Panc1 (cell line): ENCODE results near the gene ZFHX3. TPM values are rescaled to one million over a fixed set of nuclear protein-coding genes. Genes with fewer than 3 reads are reported as not detected.

Experiments
- ATAC-seq: fragments of 200-7000 bp; cut with Tn5 transposase; 2 replicates; pipeline ENCODE4 v1.9.1; 2020; ENCODE audit warnings: mild to moderate bottlenecking, moderate library complexity
- BruUV-seq: library from RNA; stranded (reverse); fragments of 400-500 nt; replicated peaks from 2 replicates; lab custom pipeline; 2021; lab: Mats Ljungman, UMichigan
- CTCF ChIA-PET: fragments of 300-600 bp; sonication (Branson Sonifier 250); formaldehyde crosslinking; loops from one replicate; lab custom pipeline; 2022; ENCODE audit warnings: antibody characterized with exemption; lab: Charles Lee
- POLR2A ChIA-PET: fragments of 300-600 bp; sonication (Branson Sonifier 250); formaldehyde crosslinking; loops from one replicate; lab custom pipeline; 2022; ENCODE audit warnings: antibody characterized with exemption; lab: Charles Lee
- DNase-seq: peaks from one replicate; pipeline ENCODE4 v3.0.0-alpha.2; 2010; ENCODE audit warnings: low read depth, low spot score
- H3K27ac ChIP-seq: 2 replicates; pipeline ENCODE4 v1.5.1; 2011; ENCODE audit warnings: mild to moderate bottlenecking, low read length, inconsistent platforms
- H3K27me3 ChIP-seq: fragments of 200-500 bp; sonication (Bioruptor generic); 2 replicates; pipeline ENCODE4 v1.6.0; 2014; ENCODE audit warnings: low read length, inconsistent platforms; ENCODE audit not compliant: control insufficient read depth, insufficient read depth
- H3K36me3 ChIP-seq: fragments of 200-500 bp; sonication (Bioruptor generic); 2 replicates; pipeline ENCODE4 v1.5.1; 2014; ENCODE audit warnings: inconsistent platforms, mild to moderate bottlenecking, low read length, moderate library complexity; ENCODE audit not compliant: control insufficient read depth, insufficient read depth
- H3K4me1 ChIP-seq: 2 replicates; pipeline ENCODE4 v1.5.1; 2011; ENCODE audit warnings: inconsistent platforms, mild to moderate bottlenecking, low read length, moderate library complexity; ENCODE audit not compliant: control insufficient read depth, insufficient read depth
- H3K4me3 ChIP-seq, 2 experiments: 2 replicates each; pipeline ENCODE4 v1.5.1; 2011 to 2012; ENCODE audit warnings: low read depth in 2 of 2, low read length in 2 of 2, mild to moderate bottlenecking in 2 of 2, inconsistent platforms in 1 of 2, moderate library complexity in 1 of 2
- H3K9me3 ChIP-seq: fragments of 200-500 bp; sonication (Bioruptor generic); 2 replicates; pipeline ENCODE4 v1.5.1; 2014; ENCODE audit warnings: low read depth, mild to moderate bottlenecking, inconsistent platforms, low read length, moderate library complexity; ENCODE audit not compliant: control insufficient read depth, insufficient read depth
- POLR2AphosphoS5 ChIP-seq: IDR thresholded peaks from 2 replicates; pipeline ENCODE4 v1.6.1; 2012; ENCODE audit warnings: mild to moderate bottlenecking, low read depth, low read length, moderate library complexity
- SIN3A ChIP-seq: IDR thresholded peaks from 2 replicates; pipeline ENCODE4 v1.6.1; 2012; ENCODE audit warnings: low read depth, mild to moderate bottlenecking, low read length, moderate library complexity, borderline replicate concordance; ENCODE audit not compliant: insufficient read depth
- TCF7L2 ChIP-seq: IDR thresholded peaks from 2 replicates; pipeline ENCODE4 v1.6.1; 2011; ENCODE audit warnings: mild to moderate bottlenecking, low read depth, low read length, inconsistent platforms
- in situ Hi-C: cut with HindIII; loops from 2 replicates; pipeline ENCODE4 v1.10.0; 2016; ENCODE audit warnings: low sequenced_read_pairs, low pct_unique_long_range_greater_than_20kb
- intact Hi-C: fragments of 100-400 bp; cut with micrococcal nuclease; formaldehyde crosslinking; loops from one replicate; pipeline ENCODE4 v1.10.0; 2022; ENCODE audit not compliant: unreplicated experiment
- total RNA-seq: library from RNA; stranded (reverse); gene quantifications from one replicate; pipeline ENCODE4 v1.2.1, GENCODE V29; 2021; ENCODE audit not compliant: unreplicated experiment
- TF ChIP-seq, protein P1 (sequence below): fragments of 450-650 bp; IDR thresholded peaks from 2 replicates; pipeline ENCODE4 v1.5.1; 2017; ENCODE audit warnings: mild to moderate bottlenecking
- TF ChIP-seq, protein P2 (sequence below), 2 experiments: IDR thresholded peaks; 2 replicates each; pipeline ENCODE4 v1.6.1; 2011 to 2012; ENCODE audit warnings: low read depth in 2 of 2, control low read depth in 1 of 2, low read length in 1 of 2, mild to moderate bottlenecking in 1 of 2, moderate library complexity in 1 of 2; ENCODE audit not compliant: insufficient read depth in 1 of 2

The ZFHX3 gene
- total RNA-seq, 1 experiment from 2014 or later = 7.1 TPM

DNA sequence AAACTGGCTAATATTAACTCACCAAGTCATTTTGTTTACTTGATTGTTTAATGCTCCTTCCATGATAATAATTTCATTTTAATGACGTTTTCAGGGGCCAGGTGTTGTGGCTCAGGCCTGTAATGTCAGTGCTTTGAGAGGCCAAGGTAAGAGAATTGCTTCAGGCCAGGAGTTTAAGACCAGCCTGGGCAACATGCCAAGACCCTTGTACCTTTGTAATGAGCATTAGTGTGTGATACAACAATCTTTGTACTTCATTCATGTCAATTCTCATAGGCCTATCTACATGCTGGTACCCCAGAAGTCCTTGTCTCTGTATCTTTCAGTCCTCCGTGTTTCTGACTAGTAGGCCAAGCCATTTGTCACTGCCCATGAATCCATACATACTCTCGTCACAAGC is 296.9 kb downstream of the ZFHX3 start:
- Histone ChIP-seq H3K27me3 (no peaks in the 10 kb centered on the region), H3K36me3 (no peaks in the 10 kb centered on the region), H3K4me3 (no peak overlapping the region), H3K4me1 (no peaks in the 10 kb centered on the region), H3K27ac (no peak overlapping the region), H3K9me3 (no peaks in the 10 kb centered on the region)
- ChIA-PET CTCF (no interaction called here), POLR2A (no interaction called here)
- in situ Hi-C loops (no loop called here), intact Hi-C loops (no loop called here)
- no peak for TF ChIP-seq SIN3A
- TF ChIP-seq, protein P1, sequence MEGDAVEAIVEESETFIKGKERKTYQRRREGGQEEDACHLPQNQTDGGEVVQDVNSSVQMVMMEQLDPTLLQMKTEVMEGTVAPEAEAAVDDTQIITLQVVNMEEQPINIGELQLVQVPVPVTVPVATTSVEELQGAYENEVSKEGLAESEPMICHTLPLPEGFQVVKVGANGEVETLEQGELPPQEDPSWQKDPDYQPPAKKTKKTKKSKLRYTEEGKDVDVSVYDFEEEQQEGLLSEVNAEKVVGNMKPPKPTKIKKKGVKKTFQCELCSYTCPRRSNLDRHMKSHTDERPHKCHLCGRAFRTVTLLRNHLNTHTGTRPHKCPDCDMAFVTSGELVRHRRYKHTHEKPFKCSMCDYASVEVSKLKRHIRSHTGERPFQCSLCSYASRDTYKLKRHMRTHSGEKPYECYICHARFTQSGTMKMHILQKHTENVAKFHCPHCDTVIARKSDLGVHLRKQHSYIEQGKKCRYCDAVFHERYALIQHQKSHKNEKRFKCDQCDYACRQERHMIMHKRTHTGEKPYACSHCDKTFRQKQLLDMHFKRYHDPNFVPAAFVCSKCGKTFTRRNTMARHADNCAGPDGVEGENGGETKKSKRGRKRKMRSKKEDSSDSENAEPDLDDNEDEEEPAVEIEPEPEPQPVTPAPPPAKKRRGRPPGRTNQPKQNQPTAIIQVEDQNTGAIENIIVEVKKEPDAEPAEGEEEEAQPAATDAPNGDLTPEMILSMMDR = no peak
- TF ChIP-seq, protein P2, sequence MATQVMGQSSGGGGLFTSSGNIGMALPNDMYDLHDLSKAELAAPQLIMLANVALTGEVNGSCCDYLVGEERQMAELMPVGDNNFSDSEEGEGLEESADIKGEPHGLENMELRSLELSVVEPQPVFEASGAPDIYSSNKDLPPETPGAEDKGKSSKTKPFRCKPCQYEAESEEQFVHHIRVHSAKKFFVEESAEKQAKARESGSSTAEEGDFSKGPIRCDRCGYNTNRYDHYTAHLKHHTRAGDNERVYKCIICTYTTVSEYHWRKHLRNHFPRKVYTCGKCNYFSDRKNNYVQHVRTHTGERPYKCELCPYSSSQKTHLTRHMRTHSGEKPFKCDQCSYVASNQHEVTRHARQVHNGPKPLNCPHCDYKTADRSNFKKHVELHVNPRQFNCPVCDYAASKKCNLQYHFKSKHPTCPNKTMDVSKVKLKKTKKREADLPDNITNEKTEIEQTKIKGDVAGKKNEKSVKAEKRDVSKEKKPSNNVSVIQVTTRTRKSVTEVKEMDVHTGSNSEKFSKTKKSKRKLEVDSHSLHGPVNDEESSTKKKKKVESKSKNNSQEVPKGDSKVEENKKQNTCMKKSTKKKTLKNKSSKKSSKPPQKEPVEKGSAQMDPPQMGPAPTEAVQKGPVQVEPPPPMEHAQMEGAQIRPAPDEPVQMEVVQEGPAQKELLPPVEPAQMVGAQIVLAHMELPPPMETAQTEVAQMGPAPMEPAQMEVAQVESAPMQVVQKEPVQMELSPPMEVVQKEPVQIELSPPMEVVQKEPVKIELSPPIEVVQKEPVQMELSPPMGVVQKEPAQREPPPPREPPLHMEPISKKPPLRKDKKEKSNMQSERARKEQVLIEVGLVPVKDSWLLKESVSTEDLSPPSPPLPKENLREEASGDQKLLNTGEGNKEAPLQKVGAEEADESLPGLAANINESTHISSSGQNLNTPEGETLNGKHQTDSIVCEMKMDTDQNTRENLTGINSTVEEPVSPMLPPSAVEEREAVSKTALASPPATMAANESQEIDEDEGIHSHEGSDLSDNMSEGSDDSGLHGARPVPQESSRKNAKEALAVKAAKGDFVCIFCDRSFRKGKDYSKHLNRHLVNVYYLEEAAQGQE (IDR thresholded peaks at IDR 0.05; ENCODE audit: insufficient read depth in 1 of 2, low read depth in 2 of 2, low read length in 1 of 2) = no peak
- TF ChIP-seq POLR2AphosphoS5 = no peak
- no peak for TF ChIP-seq TCF7L2
- DNase-seq = no peak
- BruUV-seq = no TSS peak
- no peak for ATAC-seq

DNA sequence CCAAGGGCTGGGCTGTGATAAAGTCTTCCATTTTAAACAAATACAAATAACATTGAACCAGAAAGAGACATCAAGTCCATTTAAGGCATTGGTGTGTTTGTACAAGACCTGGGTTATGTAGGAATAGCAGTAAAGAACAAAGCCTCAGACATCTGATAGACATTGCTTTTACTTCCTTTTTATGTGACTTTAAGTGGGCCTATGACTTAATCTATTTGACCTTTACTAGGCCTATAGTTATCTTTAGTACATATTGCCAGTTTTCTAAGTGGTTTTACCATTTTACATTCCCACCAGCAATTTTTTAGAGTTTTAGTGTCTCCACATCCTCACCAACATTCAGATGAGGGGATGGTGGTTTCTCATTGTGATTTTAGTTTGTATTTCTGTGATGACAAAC is 298.8 kb downstream of the ZFHX3 start:
- H3K9me3 ChIP-seq = no peaks in the 10 kb centered on the region
- BruUV-seq = no TSS peak
- H3K27me3 ChIP-seq = no peaks in the 10 kb centered on the region
- ChIA-PET POLR2A (no interaction called here), CTCF (no interaction called here)
- no peak for ATAC-seq
- intact Hi-C loops = no loop called here
- no peaks in the 10 kb centered on the region for H3K4me1 ChIP-seq
- H3K36me3 ChIP-seq = no peaks in the 10 kb centered on the region
- no peak for DNase-seq
- no peak overlapping the region for H3K27ac ChIP-seq
- in situ Hi-C loops = no loop called here
- TF ChIP-seq, protein P2 (IDR thresholded peaks at IDR 0.05; ENCODE audit: insufficient read depth in 1 of 2, low read depth in 2 of 2, low read length in 1 of 2) = no peak
- no peak for TF ChIP-seq POLR2AphosphoS5
- H3K4me3 ChIP-seq = no peak overlapping the region
